ENCODE data around the gene RPL10A. TPM values are rescaled to one million over a fixed set of nuclear protein-coding genes. Genes with fewer than 3 reads are reported as not detected.

RPL10A gene
- total RNA-seq, 1 experiment from 2014 or later = 1,082 TPM

DNA sequence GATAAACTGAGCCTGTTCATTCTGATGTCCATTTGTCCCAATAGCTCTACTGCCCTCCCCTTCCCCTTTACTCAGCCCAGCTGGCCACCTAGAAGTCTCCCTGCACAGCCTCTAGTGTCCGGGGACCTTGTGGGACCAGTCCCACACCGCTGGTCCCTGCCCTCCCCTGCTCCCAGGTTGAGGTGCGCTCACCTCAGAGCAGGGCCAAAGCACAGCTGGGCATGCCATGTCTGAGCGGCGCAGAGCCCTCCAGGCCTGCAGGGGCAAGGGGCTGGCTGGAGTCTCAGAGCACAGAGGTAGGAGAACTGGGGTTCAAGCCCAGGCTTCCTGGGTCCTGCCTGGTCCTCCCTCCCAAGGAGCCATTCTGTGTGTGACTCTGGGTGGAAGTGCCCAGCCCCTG is 40.8 kb upstream of the RPL10A start:
- ChIA-PET POLR2A (no interaction called here), CTCF (no interaction called here)
- Mint-ChIP-seq H3K27me3 (ENCODE audit: insufficient read depth, unreplicated experiment) (no peaks in the 10 kb centered on the region), H3K4me1 (ENCODE audit: low read depth, unreplicated experiment) (no peaks in the 10 kb centered on the region), H3K27ac (ENCODE audit: unreplicated experiment) (no peak overlapping the region), H3K4me3 (ENCODE audit: unreplicated experiment) (no peak overlapping the region), H3K9me3 (ENCODE audit: unreplicated experiment) (peaks cover 10% of the 10 kb centered on the region), H3K36me3 (ENCODE audit: insufficient read depth, unreplicated experiment) (no peaks in the 10 kb centered on the region)
- no peaks in the 10 kb centered on the region for H3K36me3 ChIP-seq (ENCODE audit: control insufficient read depth, insufficient read depth, low read length)
- no peaks in the 10 kb centered on the region for H3K27me3 ChIP-seq (replicated peaks; ENCODE audit: control insufficient read depth, insufficient read depth, low read length)
- TF ChIP-seq, protein P1, sequence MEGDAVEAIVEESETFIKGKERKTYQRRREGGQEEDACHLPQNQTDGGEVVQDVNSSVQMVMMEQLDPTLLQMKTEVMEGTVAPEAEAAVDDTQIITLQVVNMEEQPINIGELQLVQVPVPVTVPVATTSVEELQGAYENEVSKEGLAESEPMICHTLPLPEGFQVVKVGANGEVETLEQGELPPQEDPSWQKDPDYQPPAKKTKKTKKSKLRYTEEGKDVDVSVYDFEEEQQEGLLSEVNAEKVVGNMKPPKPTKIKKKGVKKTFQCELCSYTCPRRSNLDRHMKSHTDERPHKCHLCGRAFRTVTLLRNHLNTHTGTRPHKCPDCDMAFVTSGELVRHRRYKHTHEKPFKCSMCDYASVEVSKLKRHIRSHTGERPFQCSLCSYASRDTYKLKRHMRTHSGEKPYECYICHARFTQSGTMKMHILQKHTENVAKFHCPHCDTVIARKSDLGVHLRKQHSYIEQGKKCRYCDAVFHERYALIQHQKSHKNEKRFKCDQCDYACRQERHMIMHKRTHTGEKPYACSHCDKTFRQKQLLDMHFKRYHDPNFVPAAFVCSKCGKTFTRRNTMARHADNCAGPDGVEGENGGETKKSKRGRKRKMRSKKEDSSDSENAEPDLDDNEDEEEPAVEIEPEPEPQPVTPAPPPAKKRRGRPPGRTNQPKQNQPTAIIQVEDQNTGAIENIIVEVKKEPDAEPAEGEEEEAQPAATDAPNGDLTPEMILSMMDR (IDR thresholded peaks at IDR 0.05; ENCODE audit: insufficient read depth in 1 of 2, low read depth in 1 of 2, low read length in 1 of 2, severe bottlenecking in 1 of 2, unreplicated experiment in 1 of 2) = no peak
- no peaks in the 10 kb centered on the region for H3K9me3 ChIP-seq
- H3K4me3 ChIP-seq (ENCODE audit: low read depth, low read length) = no peak overlapping the region
- intact Hi-C loops (cut with micrococcal nuclease; ENCODE audit: unreplicated experiment) = no loop called here
- BruUV-seq (replicated peaks) = no TSS peak
- no peak for DNase-seq
- no peaks in the 10 kb centered on the region; the same call in 1 of the 2 replicates for H3K4me1 ChIP-seq

DNA sequence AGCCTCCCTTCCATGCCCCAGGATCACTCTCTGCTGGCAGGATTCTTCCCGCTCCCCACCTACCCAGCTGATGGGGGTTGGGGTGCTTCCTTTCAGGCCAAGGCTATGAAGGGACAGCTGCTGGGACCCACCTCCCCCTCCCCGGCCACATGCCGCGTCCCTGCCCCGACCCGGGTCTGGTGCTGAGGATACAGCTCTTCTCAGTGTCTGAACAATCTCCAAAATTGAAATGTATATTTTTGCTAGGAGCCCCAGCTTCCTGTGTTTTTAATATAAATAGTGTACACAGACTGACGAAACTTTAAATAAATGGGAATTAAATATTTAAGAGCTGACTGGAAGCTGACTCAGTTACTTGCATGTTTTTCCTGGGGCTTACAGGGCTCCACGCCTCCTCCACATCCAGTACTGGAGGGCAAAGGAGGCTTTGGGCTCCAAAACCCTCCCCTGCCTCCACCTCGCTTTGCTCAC is 40.3 kb upstream of the RPL10A start:
- H3K4me3 Mint-ChIP-seq (ENCODE audit: unreplicated experiment) = no peak overlapping the region
- Histone ChIP-seq H3K36me3 (ENCODE audit: control insufficient read depth, insufficient read depth, low read length) (no peaks in the 10 kb centered on the region), H3K4me3 (ENCODE audit: low read depth, low read length) (no peak overlapping the region), H3K27me3 (replicated peaks; ENCODE audit: control insufficient read depth, insufficient read depth, low read length) (no peaks in the 10 kb centered on the region), H3K4me1 (no peaks in the 10 kb centered on the region; the same call in 1 of the 2 replicates), H3K9me3 (no peaks in the 10 kb centered on the region)
- H3K36me3 Mint-ChIP-seq (ENCODE audit: insufficient read depth, unreplicated experiment) = no peaks in the 10 kb centered on the region
- H3K4me1 Mint-ChIP-seq (ENCODE audit: low read depth, unreplicated experiment) = no peaks in the 10 kb centered on the region
- peaks cover 10% of the 10 kb centered on the region for H3K9me3 Mint-ChIP-seq (ENCODE audit: unreplicated experiment)
- H3K27ac Mint-ChIP-seq (ENCODE audit: unreplicated experiment) = no peak overlapping the region
- TF ChIP-seq, protein P1 (IDR thresholded peaks at IDR 0.05; ENCODE audit: insufficient read depth in 1 of 2, low read depth in 1 of 2, low read length in 1 of 2, severe bottlenecking in 1 of 2, unreplicated experiment in 1 of 2) = no peak
- ChIA-PET POLR2A (no interaction called here), CTCF (no interaction called here)
- no peak for DNase-seq
- BruUV-seq (replicated peaks) = no TSS peak
- intact Hi-C loops (cut with micrococcal nuclease; ENCODE audit: unreplicated experiment) = no loop called here
- H3K27me3 Mint-ChIP-seq (ENCODE audit: insufficient read depth, unreplicated experiment) = no peaks in the 10 kb centered on the region

DNA sequence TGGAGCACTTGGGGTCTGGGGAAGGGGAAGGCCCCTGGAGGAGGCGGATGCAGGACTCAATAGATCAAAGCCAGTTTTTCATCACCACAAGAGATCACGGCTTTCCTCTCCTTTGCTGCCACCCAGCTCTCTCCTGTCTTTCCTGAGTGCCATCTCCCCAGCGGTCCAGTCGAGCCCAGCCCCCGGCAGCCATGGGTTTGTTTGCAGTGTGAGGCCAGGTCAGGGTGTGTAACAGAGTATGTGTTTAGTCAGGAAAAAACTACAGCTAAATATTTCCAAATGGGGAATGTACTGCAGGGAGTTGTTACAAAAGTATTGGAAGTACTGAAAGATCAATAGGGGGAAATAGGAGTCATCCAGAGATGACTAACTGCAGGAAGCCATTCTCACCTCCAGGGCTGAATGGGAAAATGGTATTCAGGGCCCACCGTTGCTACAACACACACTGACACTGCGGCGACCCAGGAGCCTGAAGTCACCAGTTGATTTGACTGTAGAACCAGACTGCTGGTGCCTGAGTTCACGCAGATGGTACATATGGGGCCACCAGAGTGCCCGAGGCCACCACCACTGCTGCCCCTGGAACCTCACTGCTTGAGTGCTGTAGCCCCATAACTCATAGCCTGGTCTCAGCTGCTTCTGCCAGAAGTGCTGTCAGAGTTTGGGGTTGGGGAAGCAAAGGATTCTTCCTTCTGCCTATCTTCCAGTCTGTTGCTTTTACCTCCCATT is 39.6 kb upstream of the RPL10A start:
- CTCF ChIA-PET = no interaction called here
- H3K27ac Mint-ChIP-seq (ENCODE audit: unreplicated experiment) = no peak overlapping the region
- POLR2A ChIA-PET = no interaction called here
- H3K4me3 ChIP-seq (ENCODE audit: low read depth, low read length) = no peak overlapping the region
- no peaks in the 10 kb centered on the region for H3K27me3 Mint-ChIP-seq (ENCODE audit: insufficient read depth, unreplicated experiment)
- H3K9me3 ChIP-seq = no peaks in the 10 kb centered on the region
- no peak overlapping the region for H3K4me3 Mint-ChIP-seq (ENCODE audit: unreplicated experiment)
- no peak for DNase-seq
- H3K9me3 Mint-ChIP-seq (ENCODE audit: unreplicated experiment) = peaks cover 10% of the 10 kb centered on the region
- H3K4me1 ChIP-seq = no peaks in the 10 kb centered on the region; the same call in 1 of the 2 replicates
- no peaks in the 10 kb centered on the region for H3K27me3 ChIP-seq (replicated peaks; ENCODE audit: control insufficient read depth, insufficient read depth, low read length)
- H3K36me3 Mint-ChIP-seq (ENCODE audit: insufficient read depth, unreplicated experiment) = no peaks in the 10 kb centered on the region
- H3K36me3 ChIP-seq (ENCODE audit: control insufficient read depth, insufficient read depth, low read length) = no peaks in the 10 kb centered on the region
- intact Hi-C loops (cut with micrococcal nuclease; ENCODE audit: unreplicated experiment) = no loop called here
- BruUV-seq (replicated peaks) = no TSS peak
- TF ChIP-seq, protein P1 (IDR thresholded peaks at IDR 0.05; ENCODE audit: insufficient read depth in 1 of 2, low read depth in 1 of 2, low read length in 1 of 2, severe bottlenecking in 1 of 2, unreplicated experiment in 1 of 2) = no peak
- no peaks in the 10 kb centered on the region for H3K4me1 Mint-ChIP-seq (ENCODE audit: low read depth, unreplicated experiment)

All from Caco-2 (cell line).